ENCODE results near the gene TAAR1. TPM values are rescaled to one million over a fixed set of nuclear protein-coding genes. Genes with fewer than 3 reads are reported as not detected.
"Not testable (repeated sequence)": the region's sequence is repeated elsewhere in the genome, so short reads cannot be mapped to it uniquely, and the experiment has no call there.

Gene TAAR1
- total RNA-seq, 2 experiments from 2014 or later, result not detected

DNA sequence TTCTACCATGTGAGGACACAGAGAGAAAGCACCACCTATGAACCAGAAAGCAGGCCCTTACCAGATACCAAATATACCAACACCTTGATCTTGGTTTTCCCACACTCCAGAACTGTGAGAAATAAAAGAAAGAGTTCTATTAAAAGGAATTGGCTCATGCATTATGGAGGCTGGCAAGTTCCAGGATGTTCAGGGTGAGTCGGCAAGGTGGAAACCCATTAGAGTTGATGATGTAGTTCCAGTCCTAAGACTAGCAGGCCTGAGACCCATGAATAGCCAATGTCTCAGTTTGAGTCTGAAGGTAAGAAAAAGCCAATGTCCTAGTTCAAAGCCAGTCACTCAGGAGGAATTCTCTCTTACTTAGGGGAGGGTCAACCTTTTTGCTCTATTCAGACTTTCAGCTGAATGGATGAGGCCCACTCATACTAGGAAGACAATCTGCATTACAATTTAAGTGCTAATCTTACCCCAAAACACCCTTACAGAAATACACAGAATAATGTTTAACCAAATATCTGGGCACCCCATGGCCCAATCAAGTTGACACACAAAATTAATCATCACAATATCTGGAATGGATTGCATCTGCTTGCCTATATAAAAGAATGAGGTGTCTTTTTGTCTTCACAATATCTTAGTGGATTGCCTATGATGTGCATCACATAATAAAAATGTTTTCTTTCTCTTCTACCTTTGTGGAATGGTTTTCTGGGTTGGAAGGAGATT, 5.5 kb upstream of the TAAR1 start:
- POLR2A ChIA-PET, result no interaction called here
- CTCF ChIA-PET, result no interaction called here

DNA sequence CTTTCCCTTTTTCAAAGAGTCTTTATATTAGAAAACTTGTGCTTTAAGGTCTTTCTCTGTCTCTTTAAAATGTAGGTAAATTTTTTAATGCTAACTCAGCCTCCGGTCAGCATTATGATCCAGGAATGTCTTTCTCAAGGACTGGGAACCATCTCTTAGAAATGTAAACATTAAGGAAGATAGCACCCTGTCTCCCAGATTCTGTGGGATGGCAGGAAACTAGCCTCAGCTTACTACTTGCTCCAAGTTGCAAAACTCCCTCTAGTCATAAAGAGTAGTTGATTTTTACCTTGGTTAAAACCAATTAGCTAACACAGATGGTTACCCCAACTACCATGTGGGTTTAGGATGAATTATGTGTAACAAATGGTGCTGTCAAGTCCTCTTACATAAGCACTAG, 4.7 kb upstream of the TAAR1 start:
- POLR2A ChIA-PET, result no interaction called here

DNA sequence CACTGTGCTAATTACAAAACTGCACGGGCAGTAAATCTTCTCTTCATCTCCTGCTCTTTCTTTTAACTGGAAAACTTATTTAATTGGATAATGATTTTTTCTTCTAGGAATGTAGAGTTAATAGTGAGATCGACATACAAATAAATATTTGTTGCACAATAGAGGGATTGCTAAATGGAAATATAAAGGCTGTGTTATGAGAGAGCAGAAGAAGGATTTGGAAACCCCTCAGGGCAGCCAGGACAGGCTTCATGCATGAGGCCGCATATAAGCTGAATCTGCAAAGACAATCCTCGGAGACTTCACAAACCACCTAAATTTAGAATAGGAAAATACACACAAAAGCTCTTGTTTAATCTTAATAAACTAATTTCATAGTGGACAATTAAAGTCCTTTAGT, 2.9 kb upstream of the TAAR1 start:
- ChIA-PET CTCF (no interaction called here), POLR2A (no interaction called here)

More for the DNA sequence above, 4.7 kb upstream of the TAAR1 start:
- CTCF ChIA-PET, result no interaction called here

DNA sequence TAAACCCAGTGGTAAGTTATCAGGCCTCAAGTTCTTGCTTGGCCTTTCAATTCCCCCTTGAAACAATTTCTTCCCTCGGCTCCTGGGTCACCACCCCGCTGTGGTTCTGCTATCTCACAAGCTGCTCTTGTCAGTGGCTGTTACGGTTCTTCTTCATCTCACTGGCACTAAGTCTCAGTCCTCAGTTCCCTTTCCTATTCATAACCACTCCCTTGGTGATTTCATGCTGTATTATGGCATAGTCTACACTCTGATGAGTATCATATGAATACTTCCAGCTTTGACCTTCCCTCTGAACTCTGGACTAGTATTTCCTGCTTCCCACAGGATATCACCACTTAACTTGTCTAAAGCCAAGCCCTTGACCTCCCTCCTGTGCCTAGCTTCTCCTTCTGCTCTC, 7.9 kb downstream of the TAAR1 start:
- CTCF ChIA-PET, result interaction anchor here (0.6 kb wide), 1 partner anchor 134 kb away, joined by 4 read pairs; no protein-coding TSS in a partner anchor
- POLR2A ChIA-PET, result no interaction called here

DNA sequence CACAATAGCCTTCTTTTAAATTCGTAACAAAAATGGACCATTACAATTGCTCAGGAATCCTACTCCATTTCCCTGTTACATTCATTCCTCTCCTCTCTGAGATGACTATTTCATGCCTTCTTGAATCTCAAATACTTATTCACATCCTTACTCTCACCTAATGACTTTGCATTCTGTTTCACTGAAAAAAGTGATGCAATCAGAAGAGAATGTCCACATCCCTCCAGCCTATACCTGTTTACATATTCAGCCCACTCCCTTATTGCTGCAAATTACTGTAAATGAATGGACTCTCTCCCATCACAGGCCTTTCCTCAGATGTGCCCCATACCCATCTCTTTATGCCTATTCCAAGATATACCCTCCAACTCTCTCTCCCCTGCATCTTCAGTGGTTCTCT, 8.6 kb downstream of the TAAR1 start:
- POLR2A ChIA-PET, result no interaction called here
- CTCF ChIA-PET, result no interaction called here

DNA sequence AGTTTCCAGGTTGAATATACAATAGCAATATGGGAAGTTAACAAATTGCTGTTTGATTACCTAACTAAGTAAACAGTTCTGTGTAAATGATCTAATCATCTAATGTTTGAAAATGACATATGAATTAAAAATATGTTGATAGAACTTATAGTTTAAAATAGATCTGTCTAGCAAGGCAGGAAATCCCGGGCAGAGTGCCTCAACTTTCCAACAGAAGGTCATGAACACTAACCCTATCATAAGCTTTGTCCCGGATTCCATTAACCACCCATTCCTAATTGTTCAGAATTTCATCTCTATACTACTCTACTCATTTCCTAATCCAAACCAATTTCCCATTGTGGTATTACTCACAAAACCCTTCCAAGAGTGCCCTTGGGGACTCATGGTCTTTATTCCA, 10.2 kb downstream of the TAAR1 start:
- CTCF ChIA-PET, result no interaction called here
- POLR2A ChIA-PET, result no interaction called here

DNA sequence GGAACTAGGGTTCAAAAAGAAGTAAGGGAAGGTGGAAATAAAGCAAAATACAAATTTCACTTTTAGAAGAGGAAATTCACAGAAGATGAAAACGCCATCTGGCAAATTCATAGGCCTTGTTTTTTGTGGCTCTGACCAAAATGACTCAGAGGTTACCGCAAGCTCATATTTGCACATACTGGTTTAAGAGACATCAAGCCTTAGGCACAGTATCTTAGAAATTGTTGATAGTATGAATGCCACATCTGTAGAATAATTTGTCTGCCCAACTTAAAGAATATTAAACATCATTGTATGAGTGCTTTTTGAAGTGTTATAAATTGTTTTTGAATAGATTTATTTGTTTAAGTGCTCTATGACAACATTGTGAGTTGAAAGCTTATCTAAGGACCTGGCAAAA, 10.6 kb downstream of the TAAR1 start:
- CTCF ChIA-PET, result no interaction called here
- POLR2A ChIA-PET, result no interaction called here

DNA sequence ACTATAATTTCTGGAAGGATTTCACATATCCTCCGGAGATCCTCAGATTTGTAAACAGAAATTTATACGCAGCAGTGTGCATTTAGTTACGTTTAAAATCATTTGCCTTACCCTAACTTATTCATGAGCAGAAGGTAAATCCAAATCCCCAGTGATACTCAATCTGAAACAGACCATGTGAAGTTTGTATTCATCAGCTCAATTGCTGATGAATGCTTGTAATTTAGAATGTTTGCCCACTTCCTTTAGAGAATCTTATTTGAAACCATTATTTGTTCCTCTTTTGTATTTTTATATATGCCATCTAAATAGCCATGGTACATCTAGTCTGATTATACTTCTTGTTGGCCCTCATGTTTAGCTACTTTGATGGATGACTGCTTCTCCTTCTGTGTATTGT, 15.4 kb downstream of the TAAR1 start:
- ChIA-PET CTCF (no interaction called here), POLR2A (no interaction called here)

DNA sequence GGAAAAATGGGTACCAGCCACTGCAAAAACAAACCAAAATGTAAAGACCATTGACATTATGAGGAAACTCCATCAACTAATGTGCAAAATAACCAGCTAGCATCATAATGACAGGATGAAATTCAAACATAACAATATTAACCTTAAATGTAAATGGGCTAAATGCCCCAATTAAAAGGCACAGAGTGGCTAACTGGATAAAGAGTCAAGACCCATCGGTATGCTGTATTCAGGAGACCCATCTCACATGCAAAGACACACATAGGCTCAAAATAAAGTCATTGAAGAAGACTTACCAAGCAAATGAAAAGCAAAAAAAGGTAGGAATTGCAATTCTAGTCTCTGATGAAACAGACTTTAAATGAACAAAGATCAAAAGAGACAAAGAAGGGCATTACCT, 21.8 kb downstream of the TAAR1 start:
- CTCF ChIA-PET, result not testable (repeated sequence)

DNA sequence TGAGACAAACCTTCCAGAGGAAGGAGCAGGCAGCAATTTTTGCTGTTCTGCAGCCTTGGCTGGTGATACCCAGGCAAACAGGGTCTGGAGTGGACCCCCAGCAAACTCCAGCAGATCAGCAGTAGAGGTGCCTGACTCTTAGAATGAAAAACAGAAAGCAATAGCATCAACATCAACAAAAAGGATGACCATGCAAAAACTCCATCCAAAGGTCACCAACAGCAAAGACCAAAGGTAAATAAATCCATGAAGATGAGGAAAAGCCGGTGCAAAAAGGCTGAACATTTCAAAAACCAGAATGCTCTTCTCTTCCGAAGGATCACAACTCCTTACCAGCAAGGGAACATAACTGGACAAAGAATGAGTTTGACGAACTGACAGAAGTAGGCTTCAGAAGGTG, 23.1 kb downstream of the TAAR1 start:
- POLR2A ChIA-PET, CTCF ChIA-PET: not testable (repeated sequence)

More for the DNA sequence above, 21.8 kb downstream of the TAAR1 start:
- POLR2A ChIA-PET, result not testable (repeated sequence)

DNA sequence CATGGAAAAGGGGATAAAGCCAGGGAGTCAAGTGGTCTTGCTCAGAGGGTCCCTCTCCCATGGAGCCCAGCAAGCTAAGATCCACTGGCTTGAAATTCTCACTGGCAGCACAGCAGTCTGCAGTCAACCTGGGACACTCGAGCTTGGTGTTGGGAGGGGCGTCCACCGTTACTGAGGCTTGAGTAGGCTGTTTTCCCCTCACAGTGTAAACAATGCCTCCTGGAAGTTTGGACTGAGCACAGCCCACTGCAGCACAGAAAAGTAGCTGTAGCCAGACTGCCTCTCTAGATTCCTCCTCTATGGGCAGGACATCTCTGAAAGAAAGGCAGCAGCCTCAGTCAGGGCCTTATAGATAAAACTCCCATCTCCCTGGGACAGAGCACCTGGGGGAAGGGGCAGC, 23.7 kb downstream of the TAAR1 start:
- POLR2A ChIA-PET, result not testable (repeated sequence)

DNA sequence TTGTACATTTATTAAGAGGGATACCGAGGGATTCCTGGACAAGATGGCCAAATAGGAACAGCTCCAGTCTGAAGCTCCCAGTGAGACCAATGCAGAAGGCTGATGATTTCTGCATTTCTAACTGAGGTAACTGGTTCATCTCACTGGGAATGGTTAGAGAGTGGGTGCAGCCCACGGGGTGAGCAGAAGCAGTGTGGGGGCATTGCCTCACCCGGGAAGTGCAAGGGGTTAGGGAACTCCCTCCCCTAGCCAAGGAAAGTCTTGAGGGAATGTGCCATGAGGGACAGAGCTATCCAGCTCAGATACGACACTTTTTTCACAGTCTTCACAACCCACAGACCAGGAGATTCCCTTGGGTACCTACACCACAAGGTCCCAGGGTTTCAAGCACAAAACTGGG, 24.2 kb downstream of the TAAR1 start:
- CTCF ChIA-PET, result no interaction called here

More for the DNA sequence above, 23.7 kb downstream of the TAAR1 start:
- CTCF ChIA-PET, result not testable (repeated sequence)

DNA sequence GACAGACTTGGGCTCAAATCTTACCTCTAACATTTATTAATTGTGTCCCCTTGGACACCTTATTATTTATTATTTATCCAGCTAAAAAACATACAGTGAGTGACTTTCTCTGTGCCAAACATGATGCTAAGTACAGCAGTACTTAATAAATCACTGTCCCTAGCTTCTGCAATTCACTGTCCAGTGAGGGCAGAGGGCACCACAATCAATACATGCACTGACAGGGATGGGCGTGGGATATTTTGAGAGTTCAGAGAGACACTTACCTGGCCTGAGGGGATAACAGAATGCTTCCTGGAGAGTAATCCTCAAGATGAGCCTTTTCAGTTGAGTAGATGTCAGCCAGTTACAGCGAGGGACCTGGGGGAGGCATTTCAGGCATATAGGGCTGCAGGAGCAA, 25.6 kb downstream of the TAAR1 start:
- POLR2A ChIA-PET, result no interaction called here
- CTCF ChIA-PET, result no interaction called here

More for the DNA sequence above, 24.2 kb downstream of the TAAR1 start:
- POLR2A ChIA-PET, result no interaction called here

DNA sequence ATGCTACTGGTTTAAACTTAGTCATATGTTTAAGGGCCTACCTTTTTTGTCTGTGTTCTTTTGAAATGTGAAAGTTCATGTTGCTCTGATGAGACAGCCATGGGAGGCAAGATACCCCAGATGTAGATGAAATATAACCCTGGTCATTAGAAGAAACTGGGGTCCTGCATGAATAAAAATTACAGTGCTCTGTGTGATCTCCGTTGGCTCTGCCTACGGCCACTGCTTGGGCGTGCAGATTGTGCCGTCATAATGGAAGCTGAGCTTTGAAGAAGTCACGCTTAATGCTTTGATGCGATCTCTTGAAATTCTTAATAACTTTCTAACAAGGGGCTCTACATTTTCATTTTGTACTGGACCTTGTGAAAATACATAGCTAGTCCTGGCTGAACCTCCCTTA, 34.8 kb downstream of the TAAR1 start, which contains the start of gene TAAR2:
Gene TAAR2, minus strand, starts transcription at position 101 of the 400 bp plus-strand sequence. Its CDS starts 0 bp downstream, at position 101.
- ChIA-PET POLR2A (no interaction called here), CTCF (no interaction called here)

DNA sequence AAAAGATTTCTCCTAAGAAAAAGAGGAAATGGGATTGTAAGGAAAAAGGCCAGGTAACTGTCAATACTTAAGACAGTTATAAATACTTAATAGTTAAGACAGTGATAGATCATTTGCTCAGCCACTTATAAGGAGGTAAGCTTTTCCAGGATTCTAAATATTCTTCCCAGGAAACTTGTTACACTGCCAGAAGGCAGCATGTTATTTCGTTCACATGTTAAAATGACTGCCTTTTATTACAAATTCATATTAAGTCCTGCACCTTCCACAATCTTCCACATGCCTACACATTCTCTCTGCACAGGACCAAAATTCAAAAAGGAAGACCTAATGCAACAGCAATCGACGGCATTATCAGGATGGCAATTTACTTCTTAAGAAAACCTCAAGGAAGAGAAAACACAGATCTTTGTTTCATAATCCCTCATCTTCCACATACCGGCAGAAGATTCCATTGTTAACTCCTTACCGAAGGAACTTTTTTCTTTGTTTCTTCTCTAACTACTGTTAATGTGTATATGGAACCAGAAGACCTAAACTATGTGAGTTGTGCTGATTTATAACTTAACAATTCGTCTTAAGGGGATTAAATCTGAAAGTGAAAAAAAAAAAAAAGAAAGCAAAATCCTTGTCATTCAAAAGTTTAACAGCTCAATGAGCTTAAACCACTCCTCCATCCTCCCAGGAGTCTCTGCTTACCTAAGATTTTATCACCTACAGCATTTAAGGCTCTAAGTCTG, 35.7 kb downstream of the TAAR1 start:
- CTCF ChIA-PET, result no interaction called here
- POLR2A ChIA-PET, result no interaction called here

DNA sequence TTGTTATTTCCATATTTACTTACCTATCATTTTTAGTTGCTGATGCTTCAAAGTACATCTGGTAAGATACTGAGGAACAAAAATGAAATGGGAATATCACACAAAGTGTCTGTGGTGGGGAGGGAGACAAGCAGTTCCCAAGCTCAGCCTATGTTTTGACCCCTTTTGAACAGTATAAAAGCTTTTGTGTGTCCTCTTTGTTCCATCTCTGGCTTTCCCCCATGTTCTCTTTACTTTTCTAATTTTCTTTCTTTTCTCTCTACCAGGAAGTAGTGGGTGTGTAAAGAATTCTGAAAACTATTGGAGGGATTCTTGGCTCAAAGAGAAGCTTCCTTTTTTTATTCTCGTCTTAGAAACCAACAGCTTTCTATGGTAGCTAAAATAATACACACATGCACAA, 42.3 kb downstream of the TAAR1 start:
- POLR2A ChIA-PET, result no interaction called here
- CTCF ChIA-PET, result no interaction called here

DNA sequence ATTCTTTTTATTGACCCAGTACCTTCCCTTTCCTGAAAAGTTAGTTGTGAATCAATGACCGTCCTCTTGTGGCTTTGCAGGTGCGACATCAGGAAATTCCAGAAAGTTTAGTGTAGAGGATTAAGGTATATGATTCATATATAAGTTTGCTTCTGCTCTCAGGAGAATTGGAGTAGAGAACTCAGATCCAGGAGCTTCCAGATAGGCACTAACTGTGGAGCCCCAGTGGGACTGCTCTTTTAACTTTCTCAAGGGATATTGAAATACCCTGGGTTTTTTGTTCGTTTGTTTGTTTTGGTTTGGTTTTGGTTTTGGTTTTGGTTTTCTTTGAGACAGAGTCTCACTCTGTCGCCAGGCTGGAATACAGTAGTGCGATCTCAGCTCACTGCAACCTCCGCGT, 44.4 kb downstream of the TAAR1 start:
- POLR2A ChIA-PET, result no interaction called here
- CTCF ChIA-PET, result no interaction called here

DNA sequence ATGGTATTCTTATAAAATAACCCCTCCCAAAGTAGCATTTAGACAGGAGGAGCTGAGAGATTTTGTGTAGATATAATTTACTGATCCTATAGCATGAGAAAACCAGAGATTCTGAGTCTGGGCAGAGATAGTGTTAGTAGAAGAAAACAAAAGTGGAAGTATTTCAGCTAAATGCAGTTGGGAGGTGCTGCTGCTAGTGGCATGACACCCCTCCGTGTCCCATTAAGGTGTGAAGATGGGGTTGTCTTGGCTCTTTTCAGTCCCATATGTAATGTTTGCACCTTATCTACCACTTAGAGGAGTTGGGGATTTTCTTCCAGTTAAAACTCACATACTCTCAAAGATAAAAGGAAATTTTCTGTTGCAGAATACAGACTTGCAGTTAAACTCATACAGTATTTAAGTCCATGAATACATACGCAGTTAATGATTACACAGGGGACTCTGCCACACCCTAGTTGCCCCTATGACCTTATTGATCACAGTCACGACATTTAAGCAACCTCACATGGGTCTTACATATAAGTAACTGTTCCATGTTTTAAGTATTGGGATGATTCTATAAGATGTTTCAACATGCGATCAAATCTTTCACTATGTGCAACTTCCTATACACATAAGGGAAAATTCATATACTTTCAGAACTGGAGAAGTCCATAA, 46.4 kb downstream of the TAAR1 start:
- CTCF ChIA-PET, result no interaction called here
- POLR2A ChIA-PET, result no interaction called here

DNA sequence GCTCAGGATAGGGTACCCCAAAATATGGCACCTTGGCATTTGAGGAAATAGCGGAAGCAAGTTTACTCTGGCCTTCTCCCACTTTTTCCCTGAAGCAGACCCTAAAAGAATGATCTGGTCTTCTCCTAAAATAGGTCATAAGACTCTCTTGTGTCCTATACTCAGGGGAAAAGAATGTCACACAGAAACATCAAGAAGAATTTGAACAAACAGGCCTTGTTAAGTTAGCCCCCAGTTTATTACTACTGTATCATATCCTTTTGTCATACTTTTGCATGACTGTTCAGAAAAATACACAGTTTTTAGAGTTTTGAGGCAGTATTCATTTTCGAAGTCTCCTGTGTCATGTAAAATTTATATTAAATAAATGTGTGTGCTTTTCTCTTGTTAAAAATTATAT, 47.4 kb downstream of the TAAR1 start:
- POLR2A ChIA-PET, result no interaction called here
- CTCF ChIA-PET, result no interaction called here

DNA sequence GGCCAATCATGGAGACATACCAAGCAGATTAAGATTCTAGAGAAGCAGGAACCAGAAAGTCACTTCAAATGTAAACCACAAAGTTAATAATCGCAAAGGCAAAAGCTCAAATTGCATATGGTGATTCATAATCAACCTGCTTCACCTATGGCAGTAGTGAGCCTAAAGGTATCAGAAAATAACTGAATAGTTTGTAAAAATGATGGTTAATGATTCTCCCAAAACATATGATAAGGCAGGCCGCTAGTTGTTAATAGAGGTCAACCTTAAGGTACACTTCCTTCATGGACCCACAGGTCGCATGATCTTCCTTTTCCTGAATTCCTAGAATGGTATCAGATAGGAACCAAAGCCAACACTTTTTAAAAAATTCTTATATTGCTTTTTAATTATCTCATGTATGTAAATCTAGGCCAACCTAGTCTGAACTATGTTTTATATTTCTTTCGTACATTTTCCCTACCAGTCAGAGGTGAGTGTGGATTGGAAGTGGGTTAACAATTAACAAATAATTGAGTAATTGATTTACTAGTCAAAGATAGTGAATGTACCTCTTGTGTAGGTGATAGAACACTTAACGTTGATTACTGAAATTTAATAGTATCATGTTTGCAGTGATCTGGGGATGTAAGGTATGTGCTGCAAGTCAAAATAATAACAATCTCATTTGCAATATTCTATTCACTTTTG, 51.3 kb downstream of the TAAR1 start:
- ChIA-PET CTCF (no interaction called here), POLR2A (no interaction called here)

DNA sequence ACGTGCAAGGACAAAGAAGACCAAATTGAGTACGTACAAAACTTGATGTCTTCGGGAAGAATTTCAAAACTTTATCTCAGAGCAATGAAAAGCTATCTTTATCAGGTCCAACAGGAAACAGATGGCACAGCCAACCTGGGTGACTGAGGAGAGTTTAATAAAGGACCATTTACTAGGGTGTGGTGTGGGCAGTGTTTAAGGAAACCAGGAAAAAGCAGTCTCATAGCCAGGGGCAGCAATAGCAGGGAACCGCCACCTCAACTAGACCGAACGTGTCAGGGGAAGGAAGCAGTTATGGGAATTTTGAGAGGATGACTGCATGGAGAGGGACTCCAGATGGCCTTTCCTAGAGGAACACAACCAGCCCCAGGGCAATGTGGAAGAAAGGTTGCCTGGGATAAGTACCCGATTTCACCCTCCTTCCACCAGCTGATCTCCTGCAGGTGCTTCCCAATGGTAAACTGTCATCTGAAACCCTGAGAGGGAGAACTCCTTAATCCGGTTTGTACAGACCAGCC, 54.3 kb downstream of the TAAR1 start:
- ChIA-PET POLR2A (no interaction called here), CTCF (no interaction called here)

Data from activated CD8-positive, alpha-beta memory T cell treated with anti-CD3 and anti-CD28 coated beads for 36 hours (primary cell).